Retina (tissue), 1 donor: ENCODE data around the gene HTR2B.
"Not testable (repeated sequence)": the region's sequence is repeated elsewhere in the genome, so short reads cannot be mapped to it uniquely, and the experiment has no call there.

Experiments
- DNase-seq: peaks from one replicate; pipeline ENCODE4 v3.0.0-alpha.2; 2016

The HTR2B gene

GRCh38 chr2:231124838-231125568 lies at the start of gene HTR2B:
TSS of gene HTR2B (minus strand) at chr2:231125042. CDS start at chr2:231123764, 1,278 bp downstream.
- no peak for DNase-seq

GRCh38 chr2:231174211-231174651 lies 49.4 kb upstream of the HTR2B start:
- no peak for DNase-seq

- no peak for DNase-seq
Measured at GRCh38 chr2:231172025-231172424, 47.2 kb upstream of the HTR2B start.

- no peak for DNase-seq
Measured at GRCh38 chr2:231170055-231170454, 45.2 kb upstream of the HTR2B start.

GRCh38 chr2:231169488-231169887 lies 44.6 kb upstream of the HTR2B start:
- DNase-seq = no peak

GRCh38 chr2:231168460-231169139 lies 43.8 kb upstream of the HTR2B start:
- no peak for DNase-seq

GRCh38 chr2:231167745-231168459 lies 43.1 kb upstream of the HTR2B start:
- DNase-seq = no peak

GRCh38 chr2:231163414-231164095 lies 38.7 kb upstream of the HTR2B start:
- no peak for DNase-seq

GRCh38 chr2:231163011-231163410 lies 38.2 kb upstream of the HTR2B start:
- no peak for DNase-seq

GRCh38 chr2:231161877-231162329 lies 37.1 kb upstream of the HTR2B start:
- DNase-seq = no peak

GRCh38 chr2:231161252-231161839 lies 36.5 kb upstream of the HTR2B start:
- no peak for DNase-seq

- DNase-seq = no peak
Measured at GRCh38 chr2:231160701-231161100, 35.9 kb upstream of the HTR2B start.

- no peak for DNase-seq
Measured at GRCh38 chr2:231159306-231159705, 34.5 kb upstream of the HTR2B start.

GRCh38 chr2:231152800-231153557 lies 28.1 kb upstream of the HTR2B start:
- DNase-seq = no peak

GRCh38 chr2:231146665-231147064 lies 21.8 kb upstream of the HTR2B start:
- no peak for DNase-seq

- no peak for DNase-seq
Measured at GRCh38 chr2:231144896-231145295, 20.1 kb upstream of the HTR2B start.

GRCh38 chr2:231140808-231141207 lies 16.0 kb upstream of the HTR2B start:
- not testable (repeated sequence) for DNase-seq

- DNase-seq = no peak
Measured at GRCh38 chr2:231139796-231140195, 15.0 kb upstream of the HTR2B start.

- no peak for DNase-seq
Measured at GRCh38 chr2:231138699-231139098, 13.9 kb upstream of the HTR2B start.

GRCh38 chr2:231134910-231135655 lies 10.2 kb upstream of the HTR2B start:
- DNase-seq = no peak
